Stimulated activated CD4-positive, alpha-beta T cell treated with anti-CD3 and anti-CD28 coated beads, Interleukin-4, amount 100 ng/mL, for 24 hours (primary cell): Measurements from ENCODE around the gene PDZD4.

Experiments
- DNase-seq: peaks from one replicate; pipeline ENCODE4 v3.0.0-alpha.2; 2020

PDZD4 gene

GRCh38 chrX:153867671-153868070 lies 37.3 kb upstream of the PDZD4 start:
- DNase-seq: no peak

DNA sequence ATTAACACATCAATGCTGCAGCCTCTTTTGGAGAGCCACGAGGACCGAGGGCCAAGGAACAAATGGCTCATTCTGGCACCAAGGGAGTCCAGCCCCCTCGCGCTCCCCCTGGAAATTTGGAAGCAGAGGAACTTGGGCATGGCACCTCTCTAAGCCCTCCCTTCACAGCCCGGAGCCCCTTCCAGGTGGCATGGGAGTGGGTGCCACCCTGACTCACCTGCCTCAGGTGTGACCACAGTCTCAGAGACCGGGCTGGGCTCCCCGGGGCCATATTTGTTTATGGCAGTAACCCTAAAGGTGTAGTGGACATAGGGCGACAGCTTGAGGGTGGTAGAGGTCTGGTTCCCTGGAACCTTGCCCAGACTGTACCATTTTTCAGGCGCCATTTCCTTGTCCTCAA lies 36.8 kb upstream of the PDZD4 start:
- no peak for DNase-seq

DNA sequence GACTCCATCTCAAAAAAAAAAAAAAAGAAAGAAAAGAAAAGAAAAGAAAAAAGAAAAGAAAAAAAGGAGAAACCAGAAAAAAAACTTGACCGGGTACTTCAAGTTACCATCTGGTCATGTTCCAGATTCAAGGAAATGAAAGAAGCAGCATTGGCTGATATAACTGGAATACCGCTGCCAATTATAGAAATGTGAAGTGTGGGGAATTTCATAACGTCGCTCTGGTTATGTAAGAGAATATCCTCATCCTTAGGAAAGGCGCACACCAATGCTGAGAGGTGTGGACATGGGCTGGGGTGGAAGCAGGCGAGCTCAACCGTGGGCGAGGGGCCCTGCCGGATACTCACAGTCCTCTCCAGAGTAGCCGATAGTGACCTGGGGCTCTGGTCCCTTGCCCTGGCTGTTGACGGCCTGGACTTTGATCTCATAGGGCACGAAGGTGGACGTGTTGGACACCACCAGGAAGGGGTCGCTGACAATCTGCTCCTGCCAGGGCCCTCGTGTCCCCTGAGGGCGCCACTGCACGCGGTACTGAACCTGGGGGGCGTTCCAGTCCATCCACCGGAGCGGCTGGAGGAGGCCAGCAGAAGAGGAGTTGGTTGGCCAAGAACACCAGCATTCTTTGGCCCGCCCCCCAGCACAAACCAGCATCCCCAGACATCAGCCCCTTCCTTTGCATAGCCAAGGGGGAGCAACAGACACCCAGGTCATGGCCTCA lies 36.1 kb upstream of the PDZD4 start:
- DNase-seq: no peak

GRCh38 chrX:153865685-153866084 lies 35.3 kb upstream of the PDZD4 start:
- no peak for DNase-seq

DNA sequence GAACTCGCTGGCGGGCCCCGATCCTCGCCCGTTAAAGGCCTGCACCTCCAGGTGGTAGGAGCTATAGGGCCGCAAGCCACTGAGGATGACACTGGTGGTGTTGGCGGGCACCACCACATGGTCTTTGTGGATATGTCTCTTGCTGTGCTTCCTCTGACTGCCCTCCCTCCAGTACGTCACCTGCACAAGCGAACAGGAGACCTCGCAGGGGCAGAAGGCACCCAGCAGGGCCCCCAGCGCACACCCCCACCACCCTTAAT lies 34.9 kb upstream of the PDZD4 start:
- no peak for DNase-seq

DNA sequence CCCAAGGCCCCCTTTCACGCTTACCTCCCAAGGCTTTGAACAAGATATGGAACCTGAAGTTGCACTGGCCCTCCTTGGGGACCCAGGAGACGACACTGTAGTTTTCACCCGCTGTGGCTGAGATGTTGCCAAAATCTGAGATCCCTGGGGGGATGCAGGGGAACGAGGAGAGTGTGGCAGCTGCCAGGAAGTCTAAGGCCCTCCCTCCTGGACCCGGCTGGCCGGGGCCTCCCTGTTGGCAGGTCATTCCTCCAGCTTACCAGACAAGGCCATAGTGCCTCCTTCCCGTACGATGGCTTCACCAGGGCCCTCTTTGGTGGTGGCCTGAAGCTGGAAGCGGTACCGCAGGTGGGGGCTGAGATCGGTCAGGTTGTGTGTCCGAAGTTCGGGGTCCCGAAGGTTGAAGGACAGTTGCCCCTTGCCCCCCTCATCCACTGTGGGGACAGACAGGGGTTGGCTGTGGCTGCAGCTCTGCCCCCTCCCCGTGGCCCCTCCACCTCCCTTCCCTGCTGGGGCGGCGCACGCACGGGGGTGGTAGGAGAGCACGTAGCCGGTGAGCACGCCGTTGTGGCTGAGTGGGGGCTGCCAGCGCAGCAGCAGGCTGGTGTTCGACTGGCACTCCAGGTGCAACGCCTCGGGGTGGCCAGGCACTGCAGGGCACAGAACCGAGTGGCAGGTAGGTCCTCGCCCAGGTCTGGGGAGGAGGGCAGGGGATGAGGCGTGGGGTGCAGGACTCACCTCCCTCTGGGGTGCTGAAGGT lies 34.4 kb upstream of the PDZD4 start:
- DNase-seq: no peak

DNA sequence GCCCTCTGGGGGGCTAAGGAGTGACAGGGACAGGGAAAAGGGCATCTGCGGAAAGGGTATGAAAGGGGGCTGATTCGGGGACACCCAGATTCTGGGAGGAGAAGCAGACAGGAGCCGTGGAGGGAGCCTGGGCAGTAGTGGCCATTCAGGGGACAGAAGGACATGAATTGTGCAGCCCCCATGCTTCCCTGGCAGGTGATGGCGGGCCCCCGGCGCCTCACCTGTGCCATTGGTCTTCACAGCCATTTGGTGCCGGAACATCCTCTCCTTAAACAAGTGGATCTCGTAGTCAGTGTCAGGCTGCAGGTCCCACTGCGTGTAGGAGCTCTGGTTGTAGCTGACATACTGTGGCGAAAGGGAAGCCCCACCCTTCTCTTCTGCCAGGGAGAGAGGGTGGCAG lies 33.8 kb upstream of the PDZD4 start:
- DNase-seq: no peak

DNA sequence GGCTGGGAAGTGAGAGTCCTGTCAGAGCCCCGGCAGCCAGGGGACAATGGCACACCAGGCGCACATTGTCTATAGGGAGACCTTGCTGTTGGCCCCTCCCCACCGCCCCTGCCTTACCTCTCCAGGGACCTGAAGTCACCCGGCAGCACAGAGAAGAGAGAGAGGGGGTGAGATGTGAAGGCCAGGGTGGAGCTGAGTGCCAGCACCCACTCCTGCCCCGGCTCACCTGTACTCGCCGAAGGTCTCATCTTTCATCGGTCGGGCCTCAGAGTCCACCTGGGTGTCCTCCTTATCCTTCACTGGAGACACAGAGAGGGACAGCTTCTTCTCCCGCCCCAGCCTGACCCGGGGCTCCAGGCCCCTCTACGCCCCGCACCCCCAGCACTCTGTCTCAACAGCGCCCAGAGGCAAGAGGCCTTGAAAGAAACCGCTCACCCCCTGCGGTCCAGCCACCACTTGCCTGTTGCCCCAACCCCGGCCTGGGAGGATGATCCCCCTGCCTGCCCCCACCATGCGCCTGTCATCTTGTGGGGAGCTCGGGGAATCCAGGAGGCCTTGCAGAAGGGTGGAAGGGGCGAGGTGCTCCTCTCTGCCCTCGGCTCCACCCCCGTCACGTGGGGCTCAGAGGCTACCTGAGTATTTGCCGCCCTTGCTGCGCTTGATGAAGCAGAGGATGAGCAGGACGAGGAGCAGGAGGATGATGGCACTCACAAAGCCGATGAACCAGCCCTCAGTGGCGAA lies 33.1 kb upstream of the PDZD4 start:
- DNase-seq: no peak

DNA sequence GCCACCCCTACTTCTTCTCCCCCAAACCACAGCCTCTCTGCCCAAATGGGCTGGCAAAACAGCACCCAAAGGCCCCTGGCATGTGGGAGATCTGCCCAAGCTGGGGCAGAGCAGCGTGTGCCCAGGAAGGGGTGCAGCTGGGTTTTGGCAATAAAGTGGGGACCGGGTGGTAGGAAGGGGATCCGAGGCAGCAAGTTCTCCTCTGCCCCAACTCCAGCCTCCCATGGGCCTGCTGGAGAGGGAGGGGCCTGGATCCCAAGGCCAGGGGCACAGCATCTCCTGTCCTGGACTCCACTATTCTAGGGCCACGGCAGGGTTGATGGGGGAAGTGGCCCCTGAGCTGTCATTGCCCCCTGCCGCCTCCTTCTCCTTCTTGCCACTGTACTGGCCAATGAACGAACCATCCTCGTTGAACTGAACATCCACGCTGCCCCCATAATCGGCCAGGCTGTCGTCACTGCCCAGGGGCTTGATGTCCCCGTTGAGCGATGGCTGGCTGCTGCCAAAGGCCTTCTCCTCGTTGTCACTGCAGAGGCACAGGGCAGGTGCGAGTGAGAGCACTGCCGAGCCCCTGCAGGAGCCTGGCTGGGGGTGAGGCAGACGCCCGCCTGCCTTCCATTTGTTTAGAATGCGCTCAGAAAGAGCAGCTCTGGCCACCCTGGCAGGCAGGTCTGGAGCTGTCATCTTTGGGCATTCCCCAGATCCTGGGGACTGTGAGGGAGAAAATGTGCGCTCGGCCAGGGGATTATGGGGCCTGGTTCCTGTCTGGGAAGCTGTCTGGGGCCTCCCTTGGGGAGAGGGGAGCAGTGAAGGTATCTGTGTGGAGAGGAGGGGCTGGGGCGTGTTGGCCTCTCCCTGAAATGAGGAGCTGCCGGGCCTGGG lies 32.3 kb upstream of the PDZD4 start:
- no peak for DNase-seq

- no peak for DNase-seq
Observed at GRCh38 chrX:153861733-153862310, 31.5 kb upstream of the PDZD4 start.

- no peak for DNase-seq
Observed at GRCh38 chrX:153861151-153861550, 30.8 kb upstream of the PDZD4 start.

DNA sequence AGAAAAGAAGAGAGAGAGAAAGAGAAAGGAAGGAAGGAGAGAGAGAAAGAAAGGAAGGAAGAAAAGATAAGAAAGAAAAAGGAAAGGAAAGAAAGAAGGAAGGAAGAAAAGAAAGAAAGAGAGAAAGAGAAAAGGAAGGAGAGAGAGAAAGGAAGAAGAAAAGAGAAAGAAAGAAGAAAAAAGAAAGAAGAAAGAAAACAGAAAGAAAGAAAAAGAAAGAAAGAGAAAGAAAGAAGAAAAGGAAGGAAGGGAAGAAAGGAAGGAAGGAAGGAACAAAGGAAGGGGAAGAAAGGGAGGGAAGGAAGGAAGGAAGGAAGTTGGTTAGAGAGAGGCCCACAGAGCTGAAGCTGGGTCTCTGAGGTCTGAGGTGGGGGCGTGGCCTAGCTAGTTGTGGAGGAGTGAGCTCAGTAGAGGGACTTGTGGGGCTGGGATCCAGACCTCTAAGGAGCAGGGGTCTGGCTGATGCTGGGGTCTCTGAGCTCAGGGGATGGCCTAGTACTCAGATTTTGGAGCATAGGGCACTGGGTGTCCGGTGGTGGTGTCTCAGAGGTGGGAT lies 27.1 kb upstream of the PDZD4 start:
- no peak for DNase-seq

DNA sequence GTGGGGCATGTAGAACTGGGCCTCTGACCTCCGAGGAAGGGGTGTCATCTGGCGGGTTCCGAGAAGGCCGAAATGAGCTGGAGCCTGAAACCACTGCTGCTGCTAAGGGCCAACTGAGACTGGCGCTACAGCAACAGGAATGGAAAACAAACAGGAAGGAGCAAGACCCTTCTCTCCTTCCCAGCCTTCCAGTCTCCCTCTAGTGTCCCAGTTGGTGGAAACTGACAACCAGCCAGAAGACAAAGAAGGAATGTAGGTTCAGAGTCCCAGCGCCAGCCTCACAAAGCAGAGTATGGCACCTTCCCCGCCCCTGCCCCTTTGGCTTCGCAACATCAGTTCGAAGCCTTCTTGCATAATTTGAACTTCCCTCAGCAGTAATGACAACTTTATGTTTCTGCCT lies 24.4 kb upstream of the PDZD4 start:
- no peak for DNase-seq

DNA sequence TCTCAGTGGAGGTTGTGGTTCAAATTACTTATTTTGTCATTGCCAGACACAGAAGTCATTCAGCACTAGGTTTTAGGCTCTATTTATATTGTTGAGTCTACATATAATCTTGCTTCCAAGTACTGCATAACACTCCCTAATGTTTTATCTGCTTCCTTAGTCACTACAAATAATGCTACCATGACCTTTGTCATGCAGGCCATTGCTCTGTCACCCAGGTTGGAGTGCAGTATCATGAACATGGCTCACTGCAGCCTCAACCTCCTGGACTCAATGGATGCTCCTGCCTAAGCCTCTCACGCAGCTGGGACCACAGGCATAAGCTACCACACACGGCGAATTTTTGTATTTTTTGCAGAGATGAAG lies 23.5 kb upstream of the PDZD4 start:
- no peak for DNase-seq

GRCh38 chrX:153853180-153853901 lies 23.0 kb upstream of the PDZD4 start:
- no peak for DNase-seq

GRCh38 chrX:153851981-153852380 lies 21.6 kb upstream of the PDZD4 start:
- DNase-seq: no peak

DNA sequence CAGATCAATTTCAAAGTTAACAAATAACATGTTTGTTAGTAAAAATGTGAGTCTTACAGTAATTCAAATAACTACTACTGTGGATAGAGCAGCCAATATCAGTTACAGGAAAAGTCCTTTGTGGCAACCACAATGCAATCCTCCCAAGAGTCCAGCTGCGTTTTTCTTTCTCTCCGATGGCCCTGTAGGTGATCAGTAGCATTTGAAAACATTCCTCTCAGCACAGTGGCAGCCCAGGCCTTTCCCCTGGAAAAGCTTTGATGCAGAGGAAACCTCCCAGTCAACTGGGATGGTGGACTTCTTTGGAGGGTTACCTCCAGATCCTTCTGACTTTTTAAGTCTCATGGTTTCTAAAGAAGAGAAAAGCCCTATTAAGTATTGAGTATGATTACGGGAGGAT lies 18.0 kb upstream of the PDZD4 start:
- no peak for DNase-seq

DNA sequence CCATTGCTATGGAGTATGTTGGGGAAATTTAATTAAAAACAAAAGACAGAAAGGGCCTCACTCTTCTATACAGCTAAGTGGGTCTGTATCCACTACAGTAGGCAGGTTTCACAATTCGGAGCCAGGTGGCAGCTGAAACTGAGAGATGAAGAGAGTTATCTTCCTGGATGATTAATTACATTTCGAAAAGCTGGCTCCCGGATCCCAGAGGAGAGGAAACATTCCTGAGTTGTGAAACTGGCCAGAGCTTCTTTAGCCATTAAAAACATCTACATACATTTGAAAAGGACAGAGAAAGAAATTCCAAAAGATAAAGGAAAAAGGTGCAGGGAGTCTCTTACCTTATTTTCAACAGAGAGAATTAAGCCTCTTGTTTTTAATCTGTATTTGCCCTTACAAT lies 15.5 kb upstream of the PDZD4 start:
- DNase-seq: no peak

GRCh38 chrX:153845195-153845594 lies 14.9 kb upstream of the PDZD4 start:
- DNase-seq: no peak

DNA sequence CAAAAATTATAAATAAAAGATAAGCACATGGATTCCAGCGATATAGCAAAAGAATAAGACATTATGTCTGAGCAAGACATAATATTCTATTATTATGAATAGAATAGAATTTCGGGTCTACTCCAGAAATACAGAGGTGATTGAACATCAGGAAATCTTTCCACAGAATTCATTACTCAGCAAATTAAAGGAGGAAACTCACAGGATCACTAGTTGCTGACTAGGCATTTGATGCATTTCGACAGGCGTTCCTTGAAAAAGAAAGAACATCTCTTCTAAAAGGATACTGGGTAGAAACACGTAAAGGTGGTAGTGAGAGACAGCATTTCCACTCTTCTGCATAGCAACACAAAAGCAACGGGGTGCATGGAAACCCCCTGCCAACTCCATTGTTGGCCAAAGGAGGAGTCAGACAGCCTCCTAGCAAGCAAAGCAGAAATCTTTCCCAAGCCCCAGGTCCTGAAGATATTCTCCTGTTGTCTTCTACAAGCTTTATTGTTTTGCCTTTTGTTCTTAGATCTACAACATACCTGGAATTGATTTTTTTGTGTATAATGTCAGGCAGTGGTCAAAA lies 14.3 kb upstream of the PDZD4 start:
- no peak for DNase-seq

- DNase-seq: no peak
Observed at GRCh38 chrX:153836921-153837320, 6.6 kb upstream of the PDZD4 start.

GRCh38 chrX:153832728-153833127 lies 2.4 kb upstream of the PDZD4 start:
- DNase-seq: no peak
